ENCODE measurements around the gene CABP2. TPM values are rescaled to one million over a fixed set of nuclear protein-coding genes. Genes with fewer than 3 reads are reported as not detected.

The CABP2 gene
- total and polyA plus RNA-seq, 7 experiments from 2014 or later: not detected

DNA sequence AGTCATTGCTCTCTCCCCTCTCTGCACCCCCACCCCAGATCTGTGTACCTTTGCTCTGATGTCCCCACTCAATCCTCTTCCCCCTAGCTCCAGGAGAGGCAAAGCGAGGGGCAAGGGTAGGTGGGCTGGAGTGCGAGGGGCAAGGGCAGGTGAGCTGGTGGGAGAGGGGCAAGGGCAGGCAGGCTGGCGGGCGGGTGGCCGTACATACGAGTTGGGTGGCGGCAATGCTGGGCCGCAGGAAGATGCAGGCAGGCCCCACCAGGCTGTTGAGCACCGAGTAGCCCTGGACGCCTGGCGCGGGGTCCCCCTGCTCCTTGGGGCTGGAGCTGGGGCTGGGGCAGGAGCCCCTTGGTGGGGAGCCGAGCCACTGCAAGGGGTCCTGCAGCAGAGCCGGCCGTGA is 908 bp downstream of the CABP2 start:
- ChIA-PET POLR2A (interaction anchor here (0.8 kb wide), 1 partner anchor 47 kb away, joined by 6 read pairs; no protein-coding TSS in a partner anchor), CTCF (no interaction called here)
- H3K27ac Mint-ChIP-seq: no peak overlapping the region
- intact Hi-C loops (cut with micrococcal nuclease): no loop called here
- no peaks in the 10 kb centered on the region for H3K36me3 Mint-ChIP-seq
- no peaks in the 10 kb centered on the region for H3K27me3 ChIP-seq (ENCODE audit: control insufficient read depth in 2 of 2, insufficient read depth in 2 of 2, low read length in 2 of 2)
- peaks cover 0 to 8% (median 2%) of the 10 kb centered on the region in 5 donors for H3K27me3 Mint-ChIP-seq
- H3K4me3 Mint-ChIP-seq: no peak overlapping the region
- ATAC-seq (no peak), DNase-seq (no peak)
- H3K4me1 Mint-ChIP-seq: peaks cover 0 to 2% (median 0%) of the 10 kb centered on the region in 7 donors
- no peak overlapping the region for H3K27ac ChIP-seq (ENCODE audit: low read depth, low read length)
- no peaks in the 10 kb centered on the region for H3K4me1 ChIP-seq (ENCODE audit: control insufficient read depth in 2 of 2, insufficient read depth in 2 of 2, low read length in 2 of 2)
- H3K9me3 ChIP-seq (ENCODE audit: control insufficient read depth in 2 of 3, low read length in 3 of 3): no peaks in the 10 kb centered on the region
- H3K36me3 ChIP-seq (ENCODE audit: control insufficient read depth in 2 of 3, insufficient read depth in 3 of 3, low read length in 3 of 3): no peaks in the 10 kb centered on the region
- H3K9me3 Mint-ChIP-seq: peaks cover 0 to 2% (median 0%) of the 10 kb centered on the region in 11 donors
- no peak overlapping the region for H3K4me3 ChIP-seq (ENCODE audit: low read length)

DNA sequence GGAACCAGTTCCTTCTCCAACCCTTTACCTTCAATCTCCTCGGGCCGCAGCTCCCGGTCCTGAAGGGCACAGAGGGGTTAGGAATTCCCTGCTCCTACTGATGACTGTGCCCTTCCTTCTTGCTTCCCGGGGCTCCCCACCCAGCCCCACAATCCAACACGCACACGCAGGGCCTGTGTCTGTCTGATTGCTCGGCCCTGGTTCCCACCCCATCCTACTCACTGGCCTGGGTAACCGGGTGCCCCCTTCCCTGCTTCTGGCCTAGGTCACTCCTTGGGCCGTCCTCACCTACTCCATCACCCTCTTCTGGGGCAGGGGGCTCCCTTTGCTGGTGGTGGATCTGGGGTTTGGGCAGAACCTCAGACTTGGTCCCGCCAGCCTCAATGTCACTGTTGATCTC is 1.3 kb downstream of the CABP2 start:
- Mint-ChIP-seq H3K4me1 (peaks cover 0 to 2% (median 0%) of the 10 kb centered on the region in 7 donors), H3K36me3 (no peaks in the 10 kb centered on the region), H3K27ac (no peak overlapping the region), H3K4me3 (no peak overlapping the region), H3K9me3 (peaks cover 0 to 2% (median 0%) of the 10 kb centered on the region in 11 donors), H3K27me3 (peaks cover 0 to 5% (median 0%) of the 10 kb centered on the region in 5 donors)
- DNase-seq: no peak
- H3K9me3 ChIP-seq (ENCODE audit: control insufficient read depth in 2 of 3, low read length in 3 of 3): no peaks in the 10 kb centered on the region
- no peak overlapping the region for H3K4me3 ChIP-seq (ENCODE audit: low read length)
- intact Hi-C loops (cut with micrococcal nuclease): no loop called here
- H3K27ac ChIP-seq (ENCODE audit: low read depth, low read length): no peak overlapping the region
- ChIA-PET CTCF (interaction anchor here (0.6 kb wide), 1 partner anchor 566 kb away, joined by 4 read pairs; no protein-coding TSS in a partner anchor), POLR2A (no interaction called here)
- H3K4me1 ChIP-seq (ENCODE audit: control insufficient read depth in 2 of 2, insufficient read depth in 2 of 2, low read length in 2 of 2): no peaks in the 10 kb centered on the region
- H3K27me3 ChIP-seq (ENCODE audit: control insufficient read depth in 2 of 2, insufficient read depth in 2 of 2, low read length in 2 of 2): no peaks in the 10 kb centered on the region
- H3K36me3 ChIP-seq (ENCODE audit: control insufficient read depth in 2 of 3, insufficient read depth in 3 of 3, low read length in 3 of 3): no peaks in the 10 kb centered on the region
- ATAC-seq: no peak

DNA sequence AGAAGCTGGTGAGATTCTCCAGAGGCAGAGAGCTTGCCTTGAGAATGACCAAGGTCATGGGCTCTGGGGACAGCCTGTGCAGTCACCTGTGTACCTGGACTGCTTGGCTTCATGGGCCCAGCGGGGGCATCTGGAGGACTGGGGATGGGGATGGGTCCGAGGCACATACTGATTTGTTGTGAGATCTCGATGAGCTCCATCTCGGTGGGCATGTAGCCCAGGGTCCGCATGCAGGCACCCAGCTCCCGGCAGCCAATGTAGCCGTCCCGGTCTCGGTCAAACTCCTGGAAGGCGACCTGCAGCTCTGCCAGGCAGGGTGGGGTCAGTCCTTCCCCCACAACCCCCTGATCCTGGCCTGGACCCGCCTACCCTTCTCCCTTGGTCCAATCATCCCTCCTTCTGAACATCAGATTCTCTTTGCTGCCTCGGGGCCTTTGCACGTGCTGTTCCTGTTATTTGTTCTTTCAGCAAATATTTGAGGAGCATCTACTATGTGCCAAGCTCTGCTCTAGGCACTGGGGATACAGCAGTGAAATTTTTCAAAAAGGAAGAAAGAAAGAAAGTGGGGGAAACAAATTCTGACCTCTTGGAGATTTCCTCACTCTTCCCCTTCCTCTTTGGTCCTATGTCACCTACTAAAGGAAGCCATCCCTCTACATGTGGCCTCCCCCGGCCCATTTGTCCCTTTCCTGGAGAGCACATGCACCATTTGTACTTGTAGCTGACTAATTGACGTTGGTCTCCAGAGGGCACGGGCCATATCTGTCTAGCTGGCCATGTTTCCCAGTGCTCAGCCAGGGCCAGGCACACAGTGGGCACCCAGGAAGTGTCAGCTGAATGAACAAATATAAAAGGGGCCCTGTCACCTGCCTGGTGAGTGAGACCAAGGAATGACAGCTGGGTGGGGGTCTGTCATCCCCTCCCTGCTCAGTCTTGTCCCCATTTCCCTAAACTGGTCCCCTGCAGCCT is 2.1 kb downstream of the CABP2 start:
- Histone ChIP-seq H3K27ac (ENCODE audit: low read depth, low read length) (no peak overlapping the region), H3K4me3 (ENCODE audit: low read length) (no peak overlapping the region), H3K27me3 (ENCODE audit: control insufficient read depth in 2 of 2, insufficient read depth in 2 of 2, low read length in 2 of 2) (no peaks in the 10 kb centered on the region), H3K36me3 (ENCODE audit: control insufficient read depth in 2 of 3, insufficient read depth in 3 of 3, low read length in 3 of 3) (no peaks in the 10 kb centered on the region), H3K4me1 (ENCODE audit: control insufficient read depth in 2 of 2, insufficient read depth in 2 of 2, low read length in 2 of 2) (no peaks in the 10 kb centered on the region), H3K9me3 (ENCODE audit: control insufficient read depth in 2 of 3, low read length in 3 of 3) (no peaks in the 10 kb centered on the region)
- CTCF ChIA-PET: interaction anchor here (0.6 kb wide), 2 partner anchors 11 to 565 kb away, joined by 3 to 4 read pairs; no protein-coding TSS in a partner anchor
- ATAC-seq (no peak), DNase-seq (no peak)
- Mint-ChIP-seq H3K9me3 (no peaks in the 10 kb centered on the region), H3K27me3 (peaks cover 0 to 5% (median 0%) of the 10 kb centered on the region in 5 donors), H3K4me3 (no peak overlapping the region), H3K36me3 (no peaks in the 10 kb centered on the region), H3K27ac (no peak overlapping the region), H3K4me1 (peaks cover 0 to 2% (median 0%) of the 10 kb centered on the region in 7 donors)
- POLR2A ChIA-PET: no interaction called here
- intact Hi-C loops (cut with micrococcal nuclease): no loop called here

DNA sequence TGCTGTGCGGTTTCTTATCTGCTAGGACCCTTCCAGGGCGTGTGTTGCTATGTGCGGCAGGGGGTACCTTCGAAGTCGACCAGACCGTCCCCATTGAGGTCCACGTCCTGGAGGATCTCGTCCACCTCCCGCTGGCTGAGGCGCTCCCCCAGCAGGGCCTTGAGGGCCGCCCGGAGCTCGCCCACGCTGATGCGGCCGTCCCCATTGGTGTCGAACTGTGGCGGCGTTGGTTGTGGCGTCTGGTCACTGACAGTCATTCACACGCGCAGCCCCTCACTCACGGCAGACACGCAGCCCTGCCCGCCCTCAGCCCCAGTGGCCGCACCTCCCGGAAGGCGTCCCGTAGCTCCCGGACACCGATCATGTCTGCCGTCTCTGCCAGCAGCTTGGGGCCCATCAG is 3.5 kb downstream of the CABP2 start:
- Mint-ChIP-seq H3K27ac (peak overlapping the region in 1 of 9 donors; percentile 46), H3K4me3 (no peak overlapping the region), H3K36me3 (no peaks in the 10 kb centered on the region), H3K4me1 (peaks cover 0 to 1% (median 0%) of the 10 kb centered on the region in 7 donors), H3K9me3 (no peaks in the 10 kb centered on the region), H3K27me3 (peaks cover 0 to 6% (median 0%) of the 10 kb centered on the region in 5 donors)
- POLR2A ChIA-PET: no interaction called here
- H3K4me3 ChIP-seq (ENCODE audit: low read length): no peak overlapping the region
- CTCF ChIA-PET: no interaction called here
- ATAC-seq (no peak), DNase-seq (no peak)
- intact Hi-C loops (cut with micrococcal nuclease): no loop called here
- no peaks in the 10 kb centered on the region for H3K9me3 ChIP-seq (ENCODE audit: control insufficient read depth in 2 of 3, low read length in 3 of 3)
- H3K27me3 ChIP-seq (ENCODE audit: control insufficient read depth in 2 of 2, insufficient read depth in 2 of 2, low read length in 2 of 2): no peaks in the 10 kb centered on the region
- no peaks in the 10 kb centered on the region for H3K4me1 ChIP-seq (ENCODE audit: control insufficient read depth in 2 of 2, insufficient read depth in 2 of 2, low read length in 2 of 2)
- H3K36me3 ChIP-seq (ENCODE audit: control insufficient read depth in 2 of 3, insufficient read depth in 3 of 3, low read length in 3 of 3): no peaks in the 10 kb centered on the region
- H3K27ac ChIP-seq (ENCODE audit: low read depth, low read length): no peak overlapping the region

DNA sequence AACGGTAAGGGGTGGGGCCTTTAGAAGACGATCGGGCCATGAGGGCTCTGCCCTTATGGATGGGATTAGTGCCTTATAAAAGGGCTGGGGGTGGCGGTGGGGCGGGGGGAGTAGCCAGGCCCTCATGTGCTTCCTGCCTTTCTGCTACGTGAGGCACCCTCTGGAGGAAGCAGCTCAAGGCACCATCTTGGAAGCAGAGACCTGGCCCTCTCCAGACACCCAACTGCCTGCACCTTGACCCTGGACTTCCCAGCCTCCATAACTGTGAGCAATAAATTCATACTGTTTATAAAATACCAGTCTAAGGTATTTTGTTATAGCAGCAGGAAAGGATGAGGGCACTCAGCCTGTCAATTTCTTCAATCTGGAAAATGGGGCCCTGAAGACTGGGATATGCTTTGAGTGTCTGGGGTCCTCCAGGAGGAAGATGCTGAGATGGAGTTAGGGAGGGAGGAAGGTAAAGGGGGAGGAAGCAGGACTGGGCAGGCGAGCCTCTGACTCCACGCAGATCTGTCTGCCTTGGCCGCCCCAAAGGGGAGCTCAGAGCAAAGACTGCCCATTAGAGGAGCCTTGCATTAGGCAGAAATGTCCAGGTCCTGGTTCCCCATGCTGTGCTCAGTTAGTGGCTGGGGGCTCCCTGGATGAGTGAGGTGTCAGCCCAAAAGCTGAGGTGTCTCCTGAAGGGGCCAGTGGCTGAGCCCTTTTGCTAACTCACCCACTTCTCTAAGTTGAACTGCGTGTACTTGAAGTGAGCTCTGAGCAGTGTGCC is 5.3 kb downstream of the CABP2 start:
- no peak for ATAC-seq
- no peak overlapping the region for H3K4me3 Mint-ChIP-seq
- H3K9me3 Mint-ChIP-seq: no peaks in the 10 kb centered on the region
- intact Hi-C loops (cut with micrococcal nuclease): no loop called here
- no peaks in the 10 kb centered on the region for H3K36me3 Mint-ChIP-seq
- Histone ChIP-seq H3K4me1 (ENCODE audit: control insufficient read depth in 2 of 2, insufficient read depth in 2 of 2, low read length in 2 of 2) (no peaks in the 10 kb centered on the region), H3K4me3 (ENCODE audit: low read length) (no peak overlapping the region), H3K36me3 (ENCODE audit: control insufficient read depth in 2 of 3, insufficient read depth in 3 of 3, low read length in 3 of 3) (no peaks in the 10 kb centered on the region), H3K27me3 (ENCODE audit: control insufficient read depth in 2 of 2, insufficient read depth in 2 of 2, low read length in 2 of 2) (no peaks in the 10 kb centered on the region), H3K9me3 (ENCODE audit: control insufficient read depth in 2 of 3, low read length in 3 of 3) (no peaks in the 10 kb centered on the region), H3K27ac (ENCODE audit: low read depth, low read length) (no peak overlapping the region)
- H3K27me3 Mint-ChIP-seq: peaks cover 0 to 14% (median 0%) of the 10 kb centered on the region in 5 donors
- DNase-seq: no peak
- H3K4me1 Mint-ChIP-seq: no peaks in the 10 kb centered on the region
- ChIA-PET POLR2A (interaction anchor here (0.6 to 1.0 kb wide), 2 partner anchors 61 to 66 kb away, joined by 3 read pairs; no protein-coding TSS in a partner anchor), CTCF (no interaction called here)
- H3K27ac Mint-ChIP-seq: no peak overlapping the region

DNA sequence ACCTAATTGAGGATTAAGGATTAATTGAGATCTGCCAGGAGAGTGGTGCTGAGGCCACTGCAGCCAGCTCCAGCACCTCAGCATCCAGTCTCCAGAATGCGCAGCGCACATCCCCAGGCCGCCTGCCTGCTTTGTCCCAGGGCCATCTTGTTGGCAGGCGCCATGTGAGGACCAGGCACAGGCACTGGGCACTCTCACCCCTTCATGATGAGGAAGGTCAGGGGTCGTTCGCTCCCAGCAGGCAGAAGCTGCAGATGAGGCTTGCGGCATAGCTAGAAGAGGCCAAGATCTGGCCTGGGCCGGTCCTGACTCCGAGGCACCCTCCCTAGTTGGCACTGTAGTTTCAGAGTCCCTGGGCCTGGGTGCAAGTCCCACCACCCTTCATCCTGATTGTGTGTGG is 6.4 kb downstream of the CABP2 start:
- H3K4me1 Mint-ChIP-seq: no peaks in the 10 kb centered on the region
- no peak overlapping the region for H3K27ac ChIP-seq (ENCODE audit: low read depth, low read length)
- H3K9me3 Mint-ChIP-seq: no peaks in the 10 kb centered on the region
- H3K27me3 ChIP-seq (ENCODE audit: control insufficient read depth in 2 of 2, insufficient read depth in 2 of 2, low read length in 2 of 2): no peaks in the 10 kb centered on the region
- H3K36me3 ChIP-seq (ENCODE audit: control insufficient read depth in 2 of 3, insufficient read depth in 3 of 3, low read length in 3 of 3): no peaks in the 10 kb centered on the region
- H3K4me3 ChIP-seq (ENCODE audit: low read length): no peak overlapping the region
- H3K4me1 ChIP-seq (ENCODE audit: control insufficient read depth in 2 of 2, insufficient read depth in 2 of 2, low read length in 2 of 2): no peaks in the 10 kb centered on the region
- no peaks in the 10 kb centered on the region for H3K9me3 ChIP-seq (ENCODE audit: control insufficient read depth in 2 of 3, low read length in 3 of 3)
- ChIA-PET CTCF (no interaction called here), POLR2A (no interaction called here)
- H3K27ac Mint-ChIP-seq: no peak overlapping the region
- ATAC-seq: no peak
- intact Hi-C loops (cut with micrococcal nuclease): no loop called here
- no peak for DNase-seq
- H3K4me3 Mint-ChIP-seq: no peak overlapping the region
- H3K27me3 Mint-ChIP-seq: peaks cover 0 to 22% (median 0%) of the 10 kb centered on the region in 5 donors
- H3K36me3 Mint-ChIP-seq: no peaks in the 10 kb centered on the region

Data from naive thymus-derived CD4-positive, alpha-beta T cell (primary cell).